WTC11 (cell line): ENCODE measurements around the gene ATG13. TPM values are rescaled to one million over a fixed set of nuclear protein-coding genes. Genes with fewer than 3 reads are reported as not detected.
A peak's percentile ranks its signal among the peaks of the same experiment; 100 is the strongest.

Experiments used
- ATAC-seq: fragments of 200-7000 bp; cut with Tn5 transposase; 2 replicates; pipeline ENCODE4 v1.10.0; 2021; ENCODE audit warnings: mild to moderate bottlenecking, moderate library complexity
- CTCF ChIA-PET: fragments of 300-600 bp; sonication (Branson Sonifier 250); formaldehyde crosslinking; loops from one replicate; lab custom pipeline; 2021; ENCODE audit warnings: antibody characterized with exemption; lab: Charles Lee
- POLR2A ChIA-PET: fragments of 350-600 bp; sonication (Branson Sonifier 250); formaldehyde crosslinking; loops from one replicate; lab custom pipeline; 2021; ENCODE audit warnings: antibody characterized with exemption; lab: Charles Lee
- DNase-seq: peaks from one replicate; pipeline ENCODE4 v3.0.0; 2021; ENCODE audit warnings: low spot score
- H3K27ac Mint-ChIP-seq: 2 replicates; pipeline ENCODE4 v1.8.0; 2021; ENCODE audit warnings: mixed read lengths
- H3K27me3 Mint-ChIP-seq: 2 replicates; pipeline ENCODE4 v1.8.0; 2021; ENCODE audit warnings: low read depth, mild to moderate bottlenecking, moderate library complexity, mixed read lengths
- H3K36me3 Mint-ChIP-seq: 2 replicates; pipeline ENCODE4 v1.8.0; 2021; ENCODE audit warnings: mixed read lengths
- H3K4me1 Mint-ChIP-seq: 2 replicates; pipeline ENCODE4 v1.8.0; 2022; ENCODE audit warnings: mixed read lengths
- H3K4me3 Mint-ChIP-seq: 2 replicates; pipeline ENCODE4 v1.8.0; 2021; ENCODE audit warnings: mild to moderate bottlenecking, moderate library complexity, mixed read lengths
- H3K9me3 Mint-ChIP-seq: 2 replicates; pipeline ENCODE4 v1.8.0; 2021; ENCODE audit warnings: mixed read lengths
- CREB1 ChIP-seq: sonication (generic); formaldehyde crosslinking; IDR thresholded peaks from 2 replicates; pipeline ENCODE4 v1.8.0; 2023; ENCODE audit warnings: mild to moderate bottlenecking, missing genetic modification reagents
- EMX1 ChIP-seq: fragments of 250-450 bp; sonication (Bioruptor Pico); IDR thresholded peaks from 2 replicates; pipeline ENCODE4 v1.8.0; 2021; ENCODE audit warnings: mild to moderate bottlenecking
- ETV6 ChIP-seq: sonication (generic); formaldehyde crosslinking; IDR thresholded peaks from 2 replicates; pipeline ENCODE4 v1.8.1; 2022; ENCODE audit warnings: mild to moderate bottlenecking, missing genetic modification reagents
- FOXK1 ChIP-seq: sonication (generic); formaldehyde crosslinking; IDR thresholded peaks from 2 replicates; pipeline ENCODE4 v1.8.0; 2022; ENCODE audit warnings: mild to moderate bottlenecking, moderate library complexity, missing genetic modification reagents
- GABPB1 ChIP-seq: sonication (generic); formaldehyde crosslinking; IDR thresholded peaks from 2 replicates; pipeline ENCODE4 v1.8.1; 2023; ENCODE audit warnings: mild to moderate bottlenecking, missing genetic modification reagents
- JUN ChIP-seq: sonication (generic); formaldehyde crosslinking; IDR thresholded peaks from 2 replicates; pipeline ENCODE4 v1.8.0; 2023; ENCODE audit warnings: mild to moderate bottlenecking, missing genetic modification reagents
- MYBL2 ChIP-seq: sonication (generic); formaldehyde crosslinking; IDR thresholded peaks from 2 replicates; pipeline ENCODE4 v1.8.1; 2023; ENCODE audit warnings: mild to moderate bottlenecking, moderate library complexity, missing genetic modification reagents
- NFATC4 ChIP-seq: fragments of 250-450 bp; sonication (Bioruptor Pico); IDR thresholded peaks from 2 replicates; pipeline ENCODE4 v1.9.0; 2021; ENCODE audit warnings: mild to moderate bottlenecking
- NR2C2 ChIP-seq: sonication (generic); formaldehyde crosslinking; IDR thresholded peaks from 2 replicates; pipeline ENCODE4 v1.8.0; 2022; ENCODE audit warnings: mild to moderate bottlenecking, missing genetic modification reagents
- NR3C1 ChIP-seq: sonication (generic); formaldehyde crosslinking; conservative IDR thresholded peaks from 2 replicates; pipeline ENCODE4 v1.8.1; 2023; ENCODE audit warnings: low read depth, mild to moderate bottlenecking, missing genetic modification reagents
- OVOL2 ChIP-seq: fragments of 250-450 bp; sonication (Bioruptor Pico); IDR thresholded peaks from 2 replicates; pipeline ENCODE4 v1.9.0; 2021; ENCODE audit warnings: mild to moderate bottlenecking, borderline replicate concordance
- RORB ChIP-seq: fragments of 250-450 bp; sonication (Bioruptor Pico); IDR thresholded peaks from 2 replicates; pipeline ENCODE4 v1.9.0; 2021; ENCODE audit warnings: mild to moderate bottlenecking
- ZBTB21 ChIP-seq: sonication (generic); formaldehyde crosslinking; IDR thresholded peaks from 2 replicates; pipeline ENCODE4 v1.8.1; 2023; ENCODE audit warnings: mild to moderate bottlenecking, missing genetic modification reagents, borderline replicate concordance
- ZNF138 ChIP-seq: sonication (generic); formaldehyde crosslinking; conservative IDR thresholded peaks from 2 replicates; pipeline ENCODE4 v1.8.1; 2022; ENCODE audit warnings: mild to moderate bottlenecking, moderate library complexity, missing genetic modification reagents
- ZNF232 ChIP-seq: sonication (generic); formaldehyde crosslinking; IDR thresholded peaks from 2 replicates; pipeline ENCODE4 v1.8.0; 2022; ENCODE audit warnings: mild to moderate bottlenecking, missing genetic modification reagents
- ZNF396 ChIP-seq: fragments of 250-450 bp; sonication (Bioruptor Pico); IDR thresholded peaks from 2 replicates; pipeline ENCODE4 v1.8.0; 2021; ENCODE audit warnings: mild to moderate bottlenecking, moderate library complexity, borderline replicate concordance
- ZNF416 ChIP-seq: fragments of 250-450 bp; sonication (Bioruptor Pico); IDR thresholded peaks from 2 replicates; pipeline ENCODE4 v1.9.0; 2021; ENCODE audit warnings: mild to moderate bottlenecking, inconsistent platforms
- ZNF671 ChIP-seq: fragments of 250-450 bp; sonication (Bioruptor Pico); IDR thresholded peaks from 2 replicates; pipeline ENCODE4 v1.8.0; 2021; ENCODE audit warnings: mild to moderate bottlenecking
- total RNA-seq: library from RNA; stranded (reverse); gene quantifications from 3 replicates; pipeline ENCODE4 v1.2.3, GENCODE V29; 2021
- TF ChIP-seq, protein P1 (sequence below): fragments of 250-450 bp; sonication (Bioruptor Pico); IDR thresholded peaks from 2 replicates; pipeline ENCODE4 v1.9.0; 2021; ENCODE audit warnings: mild to moderate bottlenecking
- TF ChIP-seq, protein P2 (sequence below): sonication (generic); formaldehyde crosslinking; conservative IDR thresholded peaks from 2 replicates; pipeline ENCODE4 v1.8.1; 2023; ENCODE audit warnings: mild to moderate bottlenecking, low read depth, missing genetic modification reagents, moderate library complexity
- TF ChIP-seq, protein P3 (sequence below): sonication (generic); formaldehyde crosslinking; IDR thresholded peaks from 2 replicates; pipeline ENCODE4 v1.8.0; 2022; ENCODE audit warnings: mild to moderate bottlenecking, missing genetic modification reagents
- TF ChIP-seq, protein P4 (sequence below): fragments of 250-450 bp; sonication (Bioruptor Pico); IDR thresholded peaks from 2 replicates; pipeline ENCODE4 v2.1.2; 2022; ENCODE audit warnings: mild to moderate bottlenecking, moderate library complexity

Gene ATG13
- total RNA-seq, 1 experiment from 2014 or later: 85.4 TPM

DNA sequence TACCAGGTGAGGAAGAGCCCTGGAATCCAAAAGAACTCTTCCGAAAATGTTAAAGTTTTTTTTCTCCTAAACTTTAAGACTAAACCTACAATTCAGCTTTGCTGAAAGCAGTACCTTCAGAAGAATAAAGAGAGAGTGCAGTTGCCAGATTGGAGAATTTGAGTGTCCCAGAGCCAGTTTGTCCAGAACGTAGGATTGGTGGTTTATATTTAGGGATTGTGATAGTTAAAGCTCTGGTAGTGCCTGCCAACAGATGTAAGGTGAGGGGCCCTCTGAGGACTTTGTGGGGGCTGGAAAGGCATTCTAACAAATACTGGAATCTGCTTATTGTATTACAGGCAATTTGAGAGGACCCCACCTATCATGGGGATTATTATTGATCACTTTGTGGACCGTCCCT lies 39.8 kb downstream of the ATG13 start:
- ChIA-PET POLR2A (no interaction called here), CTCF (no interaction called here)
- Mint-ChIP-seq H3K4me3 (no peak overlapping the region), H3K36me3 (peaks cover 53% of the 10 kb centered on the region), H3K4me1 (no peaks in the 10 kb centered on the region), H3K27me3 (no peaks in the 10 kb centered on the region), H3K9me3 (no peaks in the 10 kb centered on the region), H3K27ac (0 out of 2 replicates have a peak overlapping the region, but pooled peaks have one; percentile 65)
- ATAC-seq (no peak), DNase-seq (no peak)
- no peak for TF ChIP-seq FOXK1 (CRISPR knock-in tag)
- TF ChIP-seq, protein P1, sequence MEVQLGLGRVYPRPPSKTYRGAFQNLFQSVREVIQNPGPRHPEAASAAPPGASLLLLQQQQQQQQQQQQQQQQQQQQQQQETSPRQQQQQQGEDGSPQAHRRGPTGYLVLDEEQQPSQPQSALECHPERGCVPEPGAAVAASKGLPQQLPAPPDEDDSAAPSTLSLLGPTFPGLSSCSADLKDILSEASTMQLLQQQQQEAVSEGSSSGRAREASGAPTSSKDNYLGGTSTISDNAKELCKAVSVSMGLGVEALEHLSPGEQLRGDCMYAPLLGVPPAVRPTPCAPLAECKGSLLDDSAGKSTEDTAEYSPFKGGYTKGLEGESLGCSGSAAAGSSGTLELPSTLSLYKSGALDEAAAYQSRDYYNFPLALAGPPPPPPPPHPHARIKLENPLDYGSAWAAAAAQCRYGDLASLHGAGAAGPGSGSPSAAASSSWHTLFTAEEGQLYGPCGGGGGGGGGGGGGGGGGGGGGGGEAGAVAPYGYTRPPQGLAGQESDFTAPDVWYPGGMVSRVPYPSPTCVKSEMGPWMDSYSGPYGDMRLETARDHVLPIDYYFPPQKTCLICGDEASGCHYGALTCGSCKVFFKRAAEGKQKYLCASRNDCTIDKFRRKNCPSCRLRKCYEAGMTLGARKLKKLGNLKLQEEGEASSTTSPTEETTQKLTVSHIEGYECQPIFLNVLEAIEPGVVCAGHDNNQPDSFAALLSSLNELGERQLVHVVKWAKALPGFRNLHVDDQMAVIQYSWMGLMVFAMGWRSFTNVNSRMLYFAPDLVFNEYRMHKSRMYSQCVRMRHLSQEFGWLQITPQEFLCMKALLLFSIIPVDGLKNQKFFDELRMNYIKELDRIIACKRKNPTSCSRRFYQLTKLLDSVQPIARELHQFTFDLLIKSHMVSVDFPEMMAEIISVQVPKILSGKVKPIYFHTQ (CRISPR knock-in tag): no peak
- TF ChIP-seq EMX1 (CRISPR knock-in tag): no peak
- no peak for TF ChIP-seq ZNF138

DNA sequence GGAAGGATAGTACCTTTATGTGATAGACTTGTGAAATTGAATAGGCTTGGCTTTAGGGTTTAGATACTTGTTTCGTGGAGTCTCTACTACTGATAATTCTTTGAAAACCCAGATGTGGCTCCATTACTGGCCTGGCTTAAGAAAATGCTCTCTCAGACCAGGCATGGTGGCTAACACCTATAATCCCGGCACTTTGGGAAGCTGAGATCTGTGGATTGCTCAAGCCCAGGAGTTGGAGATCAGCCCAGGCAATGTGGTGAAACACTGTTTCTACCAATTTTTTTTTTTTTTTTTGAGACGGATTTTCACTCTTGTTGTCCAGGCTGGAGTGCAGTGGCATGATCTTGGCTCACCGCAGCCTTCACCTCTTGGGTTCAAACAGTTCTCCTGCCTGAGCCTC lies 40.9 kb downstream of the ATG13 start:
- Mint-ChIP-seq H3K27me3 (no peaks in the 10 kb centered on the region), H3K27ac (peak overlapping the region; percentile 53), H3K9me3 (no peaks in the 10 kb centered on the region), H3K4me3 (no peak overlapping the region), H3K4me1 (no peaks in the 10 kb centered on the region), H3K36me3 (peaks cover 50% of the 10 kb centered on the region)
- POLR2A ChIA-PET: no interaction called here
- TF ChIP-seq RORB (CRISPR knock-in tag): no peak
- TF ChIP-seq ZBTB21 (CRISPR knock-in tag): no peak
- TF ChIP-seq, protein P2, sequence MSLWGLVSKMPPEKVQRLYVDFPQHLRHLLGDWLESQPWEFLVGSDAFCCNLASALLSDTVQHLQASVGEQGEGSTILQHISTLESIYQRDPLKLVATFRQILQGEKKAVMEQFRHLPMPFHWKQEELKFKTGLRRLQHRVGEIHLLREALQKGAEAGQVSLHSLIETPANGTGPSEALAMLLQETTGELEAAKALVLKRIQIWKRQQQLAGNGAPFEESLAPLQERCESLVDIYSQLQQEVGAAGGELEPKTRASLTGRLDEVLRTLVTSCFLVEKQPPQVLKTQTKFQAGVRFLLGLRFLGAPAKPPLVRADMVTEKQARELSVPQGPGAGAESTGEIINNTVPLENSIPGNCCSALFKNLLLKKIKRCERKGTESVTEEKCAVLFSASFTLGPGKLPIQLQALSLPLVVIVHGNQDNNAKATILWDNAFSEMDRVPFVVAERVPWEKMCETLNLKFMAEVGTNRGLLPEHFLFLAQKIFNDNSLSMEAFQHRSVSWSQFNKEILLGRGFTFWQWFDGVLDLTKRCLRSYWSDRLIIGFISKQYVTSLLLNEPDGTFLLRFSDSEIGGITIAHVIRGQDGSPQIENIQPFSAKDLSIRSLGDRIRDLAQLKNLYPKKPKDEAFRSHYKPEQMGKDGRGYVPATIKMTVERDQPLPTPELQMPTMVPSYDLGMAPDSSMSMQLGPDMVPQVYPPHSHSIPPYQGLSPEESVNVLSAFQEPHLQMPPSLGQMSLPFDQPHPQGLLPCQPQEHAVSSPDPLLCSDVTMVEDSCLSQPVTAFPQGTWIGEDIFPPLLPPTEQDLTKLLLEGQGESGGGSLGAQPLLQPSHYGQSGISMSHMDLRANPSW: no peak
- TF ChIP-seq, protein P3, sequence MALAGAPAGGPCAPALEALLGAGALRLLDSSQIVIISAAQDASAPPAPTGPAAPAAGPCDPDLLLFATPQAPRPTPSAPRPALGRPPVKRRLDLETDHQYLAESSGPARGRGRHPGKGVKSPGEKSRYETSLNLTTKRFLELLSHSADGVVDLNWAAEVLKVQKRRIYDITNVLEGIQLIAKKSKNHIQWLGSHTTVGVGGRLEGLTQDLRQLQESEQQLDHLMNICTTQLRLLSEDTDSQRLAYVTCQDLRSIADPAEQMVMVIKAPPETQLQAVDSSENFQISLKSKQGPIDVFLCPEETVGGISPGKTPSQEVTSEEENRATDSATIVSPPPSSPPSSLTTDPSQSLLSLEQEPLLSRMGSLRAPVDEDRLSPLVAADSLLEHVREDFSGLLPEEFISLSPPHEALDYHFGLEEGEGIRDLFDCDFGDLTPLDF (CRISPR knock-in tag): no peak
- no peak for TF ChIP-seq ZNF671 (CRISPR knock-in tag)
- TF ChIP-seq ETV6 (CRISPR knock-in tag): no peak
- TF ChIP-seq ZNF232 (CRISPR knock-in tag): no peak
- no peak for TF ChIP-seq JUN (CRISPR knock-in tag)
- TF ChIP-seq ZNF396 (CRISPR knock-in tag): no peak
- CTCF ChIA-PET: no interaction called here
- ATAC-seq (no peak), DNase-seq (no peak)

DNA sequence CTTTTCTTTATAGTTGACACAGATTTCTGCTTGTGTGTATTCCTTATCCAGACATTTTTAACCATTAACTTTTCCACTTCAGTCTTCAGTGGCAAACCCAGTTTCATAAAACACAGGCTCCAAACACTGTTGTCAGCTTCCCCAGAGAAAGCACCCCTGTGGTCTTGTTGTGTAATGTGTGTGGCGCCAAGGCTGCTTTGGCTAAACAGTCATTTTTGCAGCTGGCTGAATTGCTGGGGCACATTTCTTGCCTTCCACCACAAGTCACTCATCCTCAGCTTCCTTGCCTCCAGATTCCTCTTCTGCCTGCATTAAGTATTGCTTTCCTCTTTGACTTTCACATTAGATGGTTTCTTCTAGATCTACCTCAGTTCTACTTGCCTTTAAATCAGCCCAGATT lies 42.6 kb downstream of the ATG13 start:
- TF ChIP-seq OVOL2 (CRISPR knock-in tag) (no peak), NFATC4 (no peak), NR2C2 (CRISPR knock-in tag) (no peak), MYBL2 (CRISPR knock-in tag) (no peak), ZNF416 (CRISPR knock-in tag) (no peak), NR3C1 (no peak), ZNF138 (no peak), EMX1 (CRISPR knock-in tag) (no peak), GABPB1 (CRISPR knock-in tag) (no peak), CREB1 (no peak)
- TF ChIP-seq, protein P4, sequence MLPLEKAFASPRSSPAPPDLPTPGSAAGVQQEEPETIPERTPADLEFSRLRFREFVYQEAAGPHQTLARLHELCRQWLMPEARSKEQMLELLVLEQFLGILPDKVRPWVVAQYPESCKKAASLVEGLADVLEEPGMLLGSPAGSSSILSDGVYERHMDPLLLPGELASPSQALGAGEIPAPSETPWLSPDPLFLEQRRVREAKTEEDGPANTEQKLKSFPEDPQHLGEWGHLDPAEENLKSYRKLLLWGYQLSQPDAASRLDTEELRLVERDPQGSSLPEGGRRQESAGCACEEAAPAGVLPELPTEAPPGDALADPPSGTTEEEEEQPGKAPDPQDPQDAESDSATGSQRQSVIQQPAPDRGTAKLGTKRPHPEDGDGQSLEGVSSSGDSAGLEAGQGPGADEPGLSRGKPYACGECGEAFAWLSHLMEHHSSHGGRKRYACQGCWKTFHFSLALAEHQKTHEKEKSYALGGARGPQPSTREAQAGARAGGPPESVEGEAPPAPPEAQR: no peak
- TF ChIP-seq, all 79 proteins: peak for 0
- Mint-ChIP-seq H3K9me3 (no peaks in the 10 kb centered on the region), H3K4me3 (no peak overlapping the region), H3K4me1 (no peaks in the 10 kb centered on the region), H3K27me3 (no peaks in the 10 kb centered on the region), H3K27ac (no peak overlapping the region), H3K36me3 (peaks cover 59% of the 10 kb centered on the region)
- DNase-seq: no peak
- no peak for ATAC-seq
- ChIA-PET POLR2A (no interaction called here), CTCF (interaction anchor here (1.5 kb wide), 1 partner anchor 62 kb away, joined by 3 read pairs; no protein-coding TSS in a partner anchor)
